GM10248 (cell line): Measurements from ENCODE around the gene SURF1.

Experiments
- CTCF ChIA-PET: fragments of 300-600 bp; sonication (Branson Sonifier 250); formaldehyde crosslinking; extraction: SDS; loops from one replicate; lab custom pipeline; 2021; ENCODE audit warnings: antibody characterized with exemption; lab: Yijun Ruan, JAX
- POLR2A ChIA-PET: fragments of 350-650 bp; sonication (Branson Sonifier 250); formaldehyde crosslinking; extraction: SDS; loops from one replicate; lab custom pipeline; 2020; ENCODE audit warnings: antibody characterized with exemption; lab: Yijun Ruan, JAX
- DNase-seq: peaks from one replicate; pipeline ENCODE4 v3.0.0; 2012; ENCODE audit errors: extremely low spot score
- TF ChIP-seq, protein P1 (sequence below): IDR thresholded peaks from 2 replicates; pipeline ENCODE4 v1.5.1; 2012; ENCODE audit warnings: mild to moderate bottlenecking, low read depth; ENCODE audit errors: extremely low read depth, missing control alignments, control extremely low read depth

Gene SURF1

DNA sequence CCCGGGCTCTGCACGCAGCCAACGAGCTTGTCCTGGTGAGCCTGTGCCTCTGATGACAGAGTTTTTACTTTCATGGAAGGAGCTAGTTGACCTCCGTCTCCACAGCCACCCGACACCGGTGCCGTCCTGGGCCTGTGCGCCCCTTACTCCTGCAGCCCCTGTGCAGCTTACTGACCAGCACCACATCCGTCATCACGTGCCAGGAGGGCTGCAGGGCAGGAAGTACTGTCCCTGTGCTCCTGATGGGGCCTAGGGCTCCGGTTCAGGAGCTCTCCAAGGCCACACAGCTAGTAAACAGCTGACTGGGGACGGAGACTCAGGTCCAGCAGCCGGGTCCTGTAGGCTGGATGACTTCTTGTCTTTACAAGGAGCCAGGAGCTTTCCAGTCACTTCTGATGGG is 30.1 kb upstream of the SURF1 start:
- DNase-seq, result no peak
- ChIA-PET CTCF (no interaction called here), POLR2A (no interaction called here)
- TF ChIP-seq, protein P1, sequence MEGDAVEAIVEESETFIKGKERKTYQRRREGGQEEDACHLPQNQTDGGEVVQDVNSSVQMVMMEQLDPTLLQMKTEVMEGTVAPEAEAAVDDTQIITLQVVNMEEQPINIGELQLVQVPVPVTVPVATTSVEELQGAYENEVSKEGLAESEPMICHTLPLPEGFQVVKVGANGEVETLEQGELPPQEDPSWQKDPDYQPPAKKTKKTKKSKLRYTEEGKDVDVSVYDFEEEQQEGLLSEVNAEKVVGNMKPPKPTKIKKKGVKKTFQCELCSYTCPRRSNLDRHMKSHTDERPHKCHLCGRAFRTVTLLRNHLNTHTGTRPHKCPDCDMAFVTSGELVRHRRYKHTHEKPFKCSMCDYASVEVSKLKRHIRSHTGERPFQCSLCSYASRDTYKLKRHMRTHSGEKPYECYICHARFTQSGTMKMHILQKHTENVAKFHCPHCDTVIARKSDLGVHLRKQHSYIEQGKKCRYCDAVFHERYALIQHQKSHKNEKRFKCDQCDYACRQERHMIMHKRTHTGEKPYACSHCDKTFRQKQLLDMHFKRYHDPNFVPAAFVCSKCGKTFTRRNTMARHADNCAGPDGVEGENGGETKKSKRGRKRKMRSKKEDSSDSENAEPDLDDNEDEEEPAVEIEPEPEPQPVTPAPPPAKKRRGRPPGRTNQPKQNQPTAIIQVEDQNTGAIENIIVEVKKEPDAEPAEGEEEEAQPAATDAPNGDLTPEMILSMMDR, result no peak

DNA sequence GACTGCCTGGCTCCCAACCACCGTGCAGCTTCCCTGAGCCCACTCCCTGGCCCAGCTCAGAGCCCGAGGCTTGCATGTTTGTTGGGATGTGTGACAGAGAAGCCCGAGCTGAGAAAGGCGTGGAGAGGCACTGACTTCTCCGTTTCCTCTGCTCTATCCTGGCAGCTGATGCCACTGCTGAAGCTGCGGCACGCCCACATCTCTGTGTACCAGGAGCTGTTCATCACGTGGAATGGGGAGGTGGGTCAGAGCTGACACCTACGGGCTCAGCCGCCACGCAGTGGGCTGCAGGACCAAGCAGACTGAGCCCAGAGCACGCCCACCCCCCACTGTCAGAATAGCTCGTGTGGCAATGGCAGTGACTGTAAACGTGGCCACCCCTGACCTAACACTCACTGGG is 29.2 kb upstream of the SURF1 start:
- POLR2A ChIA-PET, result no interaction called here
- DNase-seq, result no peak
- TF ChIP-seq, protein P1, result no peak
- CTCF ChIA-PET, result no interaction called here

DNA sequence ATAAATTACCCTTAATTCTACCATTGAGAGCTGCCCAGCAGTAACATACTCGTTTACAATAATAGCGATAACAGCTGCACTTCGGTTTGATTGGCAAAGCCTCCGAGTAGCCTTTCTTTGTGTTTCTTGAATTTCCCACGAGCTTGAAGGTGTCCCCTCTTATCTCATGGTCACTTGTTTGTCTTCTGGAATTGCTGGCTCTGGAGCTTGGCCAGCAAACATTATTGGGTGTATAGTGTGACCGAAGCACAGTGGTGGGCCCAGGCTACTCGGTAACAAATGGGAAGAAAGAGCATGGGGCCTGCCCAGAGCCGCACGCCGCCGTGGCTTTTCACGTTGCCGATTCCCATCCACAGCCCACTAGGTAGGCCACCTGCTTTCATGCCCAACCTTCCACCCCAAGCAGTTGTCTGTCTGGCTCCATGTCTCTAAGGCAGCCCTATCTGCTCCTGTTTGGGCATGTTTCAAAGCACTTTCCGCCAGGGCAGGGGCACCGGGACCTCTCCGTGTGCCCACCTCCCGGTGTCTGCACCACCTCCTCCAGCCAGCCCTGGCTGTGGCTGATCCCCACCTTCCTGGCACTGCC is 28.5 kb upstream of the SURF1 start:
- TF ChIP-seq, protein P1, result no peak
- ChIA-PET CTCF (no interaction called here), POLR2A (no interaction called here)
- no peak for DNase-seq

DNA sequence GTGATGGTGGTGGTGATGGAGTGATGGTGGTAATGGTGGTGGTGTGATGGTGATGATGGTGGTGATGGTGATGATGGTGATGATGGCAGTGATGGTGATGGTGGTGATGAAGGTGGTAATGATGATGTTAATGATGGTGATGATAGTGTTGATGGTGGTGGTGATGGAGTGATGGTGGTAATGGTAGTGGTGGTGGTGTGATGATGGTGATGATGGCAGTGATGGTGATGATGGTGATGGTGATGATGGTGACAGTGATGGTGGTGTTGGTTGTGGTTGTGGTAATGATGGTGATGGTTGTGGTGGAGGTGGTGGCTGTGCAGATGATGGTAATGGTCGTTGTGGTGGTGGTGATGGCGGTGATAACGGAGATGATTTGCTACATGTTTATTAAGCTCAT is 27.2 kb upstream of the SURF1 start:
- DNase-seq, result no peak
- ChIA-PET CTCF (no interaction called here), POLR2A (no interaction called here)
- TF ChIP-seq, protein P1, result no peak

DNA sequence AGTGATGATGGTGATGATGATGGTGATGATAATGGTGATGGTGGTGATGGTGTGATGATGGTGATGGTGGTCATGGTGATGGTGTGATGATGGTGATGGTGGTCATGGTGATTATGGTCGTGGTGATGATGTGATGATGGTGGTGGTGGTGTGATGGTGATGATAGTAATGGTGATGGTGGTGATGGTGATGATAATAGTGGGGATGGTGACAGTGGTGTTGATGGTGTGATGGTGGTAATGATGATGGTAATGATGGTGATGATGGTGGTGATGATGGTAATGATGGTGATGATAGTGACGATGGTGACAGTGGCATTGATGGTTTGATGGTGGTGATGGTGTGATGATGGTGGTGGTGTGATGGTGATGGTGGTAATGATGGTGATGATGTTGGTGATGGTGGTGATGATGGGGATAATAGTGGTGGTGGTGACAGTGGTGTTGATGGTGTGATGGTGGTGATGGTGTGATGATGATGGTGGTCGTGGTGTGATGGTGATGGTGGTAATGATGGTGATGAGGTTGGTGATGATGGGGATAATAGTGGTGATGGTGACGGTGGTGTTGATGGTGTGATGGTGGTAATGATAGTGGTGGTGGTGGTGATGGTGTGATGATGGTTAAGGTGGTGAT is 26.3 kb upstream of the SURF1 start:
- DNase-seq, result no peak
- TF ChIP-seq, protein P1, result no peak
- POLR2A ChIA-PET, result no interaction called here
- CTCF ChIA-PET, result no interaction called here

DNA sequence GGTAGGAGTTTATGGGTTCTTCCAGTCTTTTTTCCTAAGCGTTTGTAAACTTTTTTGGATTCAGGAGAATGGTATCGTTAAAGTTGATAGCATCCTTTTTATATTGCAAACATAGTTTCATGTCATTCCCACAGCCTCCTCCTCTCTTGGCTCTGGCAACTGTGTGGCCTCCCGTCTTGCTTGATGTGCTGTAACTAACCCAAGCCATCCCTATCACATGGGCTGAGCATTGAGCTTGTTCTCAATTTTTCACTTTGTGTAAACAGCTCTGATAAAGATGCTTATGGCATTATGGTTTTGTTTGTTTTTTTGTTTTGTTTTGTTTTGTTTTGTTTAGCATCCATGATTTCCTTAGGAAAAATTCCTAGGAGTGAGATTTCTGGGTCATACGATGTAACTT is 24.4 kb upstream of the SURF1 start:
- DNase-seq, result no peak
- TF ChIP-seq, protein P1, result no peak
- ChIA-PET CTCF (no interaction called here), POLR2A (no interaction called here)
